AG08396 (cell line): Measurements from ENCODE around the gene NCCRP1.

Experiments
- DNase-seq: peaks from one replicate; pipeline ENCODE4 v3.0.0; 2012; ENCODE audit warnings: low spot score, mixed read lengths

NCCRP1 gene

GRCh38 chr19:39180749-39181148 lies 16.0 kb upstream of the NCCRP1 start:
- no peak for DNase-seq

GRCh38 chr19:39181500-39182173 lies 15.1 kb upstream of the NCCRP1 start:
- no peak for DNase-seq

- DNase-seq = no peak
These were observed 14.6 kb upstream of the NCCRP1 start for GRCh38 chr19:39182174-39182505.

GRCh38 chr19:39183104-39183503 lies 13.7 kb upstream of the NCCRP1 start:
- no peak for DNase-seq

GRCh38 chr19:39186391-39186790 lies 10.4 kb upstream of the NCCRP1 start:
- DNase-seq = no peak

GRCh38 chr19:39187552-39187943 lies 9.2 kb upstream of the NCCRP1 start:
- DNase-seq = no peak

- no peak for DNase-seq
These were observed 7.8 kb upstream of the NCCRP1 start for GRCh38 chr19:39188960-39189359.

GRCh38 chr19:39190768-39191167 lies 6.0 kb upstream of the NCCRP1 start:
- DNase-seq = no peak

- no peak for DNase-seq
These were observed 3.9 kb upstream of the NCCRP1 start for GRCh38 chr19:39192846-39193245.

- no peak for DNase-seq
These were observed 3.0 kb upstream of the NCCRP1 start for GRCh38 chr19:39193803-39194202.

- DNase-seq = no peak
These were observed 1.8 kb upstream of the NCCRP1 start for GRCh38 chr19:39194832-39195542.

GRCh38 chr19:39195755-39196154 lies 1.0 kb upstream of the NCCRP1 start:
- no peak for DNase-seq

GRCh38 chr19:39196320-39196719 lies 444 bp upstream of the NCCRP1 start:
- DNase-seq = no peak

GRCh38 chr19:39197808-39198207 lies 1.0 kb downstream of the NCCRP1 start:
- DNase-seq = no peak

GRCh38 chr19:39199025-39199424 lies 2.3 kb downstream of the NCCRP1 start:
- peak; percentile 93 for DNase-seq

GRCh38 chr19:39200066-39200802 lies 3.5 kb downstream of the NCCRP1 start:
- no peak for DNase-seq

GRCh38 chr19:39200803-39201115 lies 4.0 kb downstream of the NCCRP1 start:
- DNase-seq = no peak

GRCh38 chr19:39202998-39203355 lies 6.2 kb downstream of the NCCRP1 start:
- peak; percentile 6 for DNase-seq

- peak; percentile 16 for DNase-seq
These were observed 6.9 kb downstream of the NCCRP1 start, which contains the start of gene SYCN for GRCh38 chr19:39203372-39204341. Gene SYCN (minus strand): TSS chr19:39204263. CDS start chr19:39204254, 9 bp downstream.

- DNase-seq = no peak
These were observed 8.6 kb downstream of the NCCRP1 start for GRCh38 chr19:39205449-39205764.

GRCh38 chr19:39206122-39206521 lies 9.4 kb downstream of the NCCRP1 start:
- no peak for DNase-seq

GRCh38 chr19:39207293-39207836 lies 10.6 kb downstream of the NCCRP1 start:
- no peak for DNase-seq
